Measurements from ENCODE around the gene MRTO4.
A peak's percentile ranks its signal among the peaks of the same experiment; 100 is the strongest.
"Not testable (repeated sequence)": the region's sequence is repeated elsewhere in the genome, so short reads cannot be mapped to it uniquely, and the experiment has no call there.

The MRTO4 gene

DNA sequence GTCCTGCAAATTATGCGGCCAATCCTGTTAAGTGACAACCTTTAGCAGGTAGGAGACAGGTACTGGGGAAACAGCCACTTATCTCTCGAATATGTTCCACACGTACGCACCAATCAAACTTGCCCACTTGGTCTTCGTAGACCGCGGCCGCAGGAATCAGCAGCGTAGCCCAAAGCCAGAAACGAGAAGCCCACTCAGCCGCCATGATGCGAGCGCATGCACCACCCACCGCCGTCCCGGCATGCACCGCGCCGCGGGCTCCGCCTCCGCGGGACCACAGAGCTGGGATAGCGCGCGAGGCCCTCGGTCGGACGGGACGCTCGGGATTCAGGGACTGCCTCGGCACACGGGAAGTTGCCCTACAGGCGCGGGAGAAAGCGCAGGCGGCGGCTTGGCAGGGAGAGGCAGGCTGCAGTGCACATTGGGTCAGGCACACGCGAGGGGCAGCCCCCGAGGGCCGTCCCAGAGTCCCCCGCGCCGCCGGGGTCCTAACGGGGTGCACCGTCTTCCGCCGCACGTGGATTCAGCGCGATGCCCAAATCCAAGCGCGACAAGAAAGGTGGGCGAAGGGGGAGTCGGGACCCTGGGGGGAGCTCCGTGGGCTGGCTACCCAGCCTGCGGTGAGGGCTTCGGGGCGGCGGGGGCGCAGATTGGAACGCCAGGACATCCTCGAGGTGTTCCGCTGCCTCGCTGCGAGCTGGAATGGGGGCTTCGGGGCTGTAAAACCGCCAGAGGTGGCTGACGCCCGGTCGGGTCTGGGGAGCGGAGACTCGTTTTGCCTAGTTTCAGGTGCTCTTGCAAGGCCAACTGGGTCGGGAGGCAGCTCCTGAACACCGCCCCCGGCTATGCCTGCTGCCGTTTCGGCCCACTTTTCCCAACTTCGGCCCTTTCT, at the start of gene MRTO4, which contains the start of gene EMC1:
MRTO4 (plus strand) TSS at position 501 of the 892 bp plus-strand sequence; CDS start at position 532, 31 bp downstream.
EMC1 (minus strand) TSS at position 220 of the 892 bp plus-strand sequence; CDS start at position 205, 15 bp downstream.
- DNase-seq = peak; percentile 95

DNA sequence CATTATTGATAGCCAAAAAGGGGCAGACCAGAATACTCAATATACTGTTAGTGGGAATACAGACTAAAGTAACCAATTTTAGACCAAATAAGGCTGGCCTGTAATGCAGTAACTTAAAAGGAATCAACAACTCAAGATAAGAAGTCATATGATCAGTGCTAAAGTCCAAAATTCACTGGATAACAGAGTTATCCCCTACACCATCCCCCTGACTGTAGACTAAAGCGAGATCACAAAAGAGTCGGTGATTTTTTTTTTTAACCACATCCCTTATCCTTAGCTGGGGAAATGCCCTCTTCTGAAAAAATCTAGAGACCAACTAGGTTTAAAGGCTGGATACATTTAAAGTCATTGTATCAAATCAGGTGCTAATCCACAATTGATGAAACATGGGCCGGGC, 49.2 kb upstream of the MRTO4 start:
- no peak for DNase-seq

DNA sequence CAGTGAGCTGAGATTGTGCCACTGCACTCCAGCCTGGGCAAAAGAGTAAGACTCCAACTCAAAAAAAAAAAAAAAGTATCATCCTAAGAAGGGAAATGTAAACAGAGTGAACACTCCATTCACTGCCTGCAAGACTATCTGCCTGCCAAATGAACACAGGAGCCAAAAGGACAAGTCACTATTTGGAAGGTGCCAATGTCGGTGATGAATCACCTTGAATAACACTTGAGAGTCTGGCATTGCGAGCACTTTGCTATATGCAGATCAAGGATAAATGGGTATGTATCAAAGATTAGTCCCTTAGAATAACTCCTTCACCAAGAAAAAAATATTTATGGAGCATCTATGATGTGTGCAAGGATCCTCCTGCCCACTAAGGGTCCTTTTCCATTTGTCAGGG, 48.2 kb upstream of the MRTO4 start:
- no peak for DNase-seq

DNA sequence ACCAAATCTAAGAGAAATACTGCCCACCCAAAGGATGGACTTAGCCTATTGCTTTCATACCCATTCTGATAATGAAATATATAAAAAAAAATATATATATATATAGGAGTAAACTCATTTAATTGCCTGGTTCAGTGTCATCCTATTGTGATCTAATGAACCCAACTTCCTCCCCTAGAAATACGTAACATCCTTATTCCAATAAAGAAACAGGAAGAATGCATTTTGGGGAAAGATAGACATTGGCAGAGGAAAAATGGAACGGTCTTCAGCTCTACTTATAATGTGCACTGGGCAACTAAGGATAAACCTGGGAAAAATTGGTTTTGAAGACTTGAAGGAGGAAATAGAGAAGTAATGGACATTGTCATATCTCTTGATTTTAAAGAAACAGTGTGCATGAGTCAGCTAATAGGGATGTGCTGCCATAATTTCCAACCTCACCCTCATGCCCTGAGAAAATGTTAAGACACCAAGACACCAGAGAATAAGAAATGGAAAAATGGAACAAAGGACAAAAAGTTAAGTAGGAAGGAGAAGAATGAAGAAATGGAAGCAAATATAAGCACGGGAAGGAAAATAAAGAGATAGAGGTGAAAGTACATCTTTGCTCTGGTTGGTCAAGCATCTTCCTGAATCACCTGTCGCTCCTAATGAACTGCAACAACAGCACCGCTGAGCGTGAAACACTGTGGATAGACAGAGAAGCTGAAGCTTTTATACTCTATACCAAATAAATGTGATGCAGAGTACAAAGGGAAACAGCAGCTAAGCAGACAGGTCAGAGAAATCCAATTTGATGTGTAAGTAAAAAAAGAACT, 46.9 kb upstream of the MRTO4 start:
- no peak for DNase-seq

DNA sequence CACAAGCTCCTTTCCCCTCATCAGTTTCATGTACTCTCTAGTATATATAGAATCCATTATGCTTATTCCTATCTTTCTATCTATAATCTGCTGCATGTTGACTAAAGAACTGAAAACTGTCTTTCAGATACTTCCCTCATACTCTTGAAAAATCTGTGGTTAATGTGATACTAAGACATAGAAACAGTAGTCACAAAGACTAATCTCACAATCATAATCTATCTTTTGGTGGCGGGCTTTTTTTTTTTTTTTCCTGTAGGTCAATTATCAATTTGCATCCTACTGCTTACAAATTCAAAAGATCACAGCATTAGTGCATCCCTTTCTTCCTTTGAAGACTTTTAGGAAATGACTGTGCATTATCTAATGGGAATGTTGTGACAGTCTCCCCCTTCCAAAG, 46.2 kb upstream of the MRTO4 start:
- DNase-seq = no peak

DNA sequence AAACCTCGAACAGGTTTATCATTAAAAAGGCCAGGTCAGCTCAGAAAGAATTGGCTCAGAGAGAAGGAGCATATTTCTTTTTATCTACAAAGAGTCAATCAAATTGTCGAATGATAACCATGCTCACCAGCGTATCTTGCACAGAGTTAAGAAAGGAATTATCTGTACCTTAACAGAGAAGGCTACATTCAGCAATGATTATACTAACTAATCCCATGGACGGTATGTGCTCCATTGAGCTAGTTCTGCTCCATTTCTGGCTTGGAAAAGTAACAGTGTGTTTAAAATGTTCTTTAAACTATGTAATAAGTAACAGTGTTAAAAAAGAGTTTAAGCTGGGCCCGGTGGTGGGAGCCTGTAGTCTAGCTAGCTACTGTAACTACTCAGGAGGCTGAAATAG, 45.8 kb upstream of the MRTO4 start:
- no peak for DNase-seq

DNA sequence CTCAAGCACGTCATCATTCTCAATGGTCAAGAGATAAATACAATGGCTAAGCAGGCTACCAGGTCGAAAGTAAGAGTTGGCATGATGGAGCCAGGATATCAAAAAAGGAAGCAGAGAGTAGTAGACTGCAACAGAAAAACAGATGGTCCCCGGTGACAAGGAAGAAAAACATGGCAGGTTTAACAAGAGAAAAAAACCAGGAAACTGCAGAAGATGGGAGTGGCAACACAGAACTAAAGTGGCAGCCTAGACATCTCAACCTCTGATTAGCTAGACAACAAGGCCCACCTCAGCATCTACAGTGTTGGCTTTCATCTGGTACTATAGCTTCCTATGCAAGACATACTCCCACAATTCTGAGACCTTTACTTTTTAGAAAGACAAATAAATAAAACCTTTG, 44.7 kb upstream of the MRTO4 start:
- no peak for DNase-seq

DNA sequence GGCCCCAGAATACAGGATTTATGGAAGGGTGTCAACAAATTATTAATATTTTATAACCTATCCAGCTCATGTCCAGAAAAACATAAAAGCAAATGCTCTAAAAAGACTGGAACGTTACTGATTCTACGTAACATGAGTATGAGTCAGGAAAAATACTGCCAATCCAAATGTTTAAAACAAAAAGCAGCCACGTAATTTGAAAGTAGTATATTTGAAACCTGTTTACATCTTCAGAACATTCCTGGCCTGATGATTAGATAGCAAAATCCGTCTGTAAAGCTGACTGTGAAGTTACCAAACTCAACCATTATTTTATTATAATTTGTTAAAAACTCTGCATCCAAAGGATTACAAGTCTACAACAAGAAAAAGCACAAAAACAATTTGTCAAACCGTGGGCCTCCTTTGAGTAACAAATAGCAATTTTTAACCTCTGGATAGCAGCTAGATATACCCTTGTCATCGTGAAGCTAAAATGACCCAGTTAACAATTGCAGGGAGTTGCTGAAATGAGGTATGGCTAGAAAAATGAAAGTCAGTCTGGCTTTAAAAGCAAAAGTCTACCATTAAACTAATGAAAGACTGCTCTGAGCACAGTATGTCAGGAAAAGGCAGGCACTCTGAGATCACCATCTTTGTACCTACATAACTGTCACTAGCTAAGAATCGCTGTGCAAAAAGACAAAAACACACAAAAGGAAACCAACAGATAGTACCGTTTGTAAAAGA, 42.7 kb upstream of the MRTO4 start:
- DNase-seq = no peak

DNA sequence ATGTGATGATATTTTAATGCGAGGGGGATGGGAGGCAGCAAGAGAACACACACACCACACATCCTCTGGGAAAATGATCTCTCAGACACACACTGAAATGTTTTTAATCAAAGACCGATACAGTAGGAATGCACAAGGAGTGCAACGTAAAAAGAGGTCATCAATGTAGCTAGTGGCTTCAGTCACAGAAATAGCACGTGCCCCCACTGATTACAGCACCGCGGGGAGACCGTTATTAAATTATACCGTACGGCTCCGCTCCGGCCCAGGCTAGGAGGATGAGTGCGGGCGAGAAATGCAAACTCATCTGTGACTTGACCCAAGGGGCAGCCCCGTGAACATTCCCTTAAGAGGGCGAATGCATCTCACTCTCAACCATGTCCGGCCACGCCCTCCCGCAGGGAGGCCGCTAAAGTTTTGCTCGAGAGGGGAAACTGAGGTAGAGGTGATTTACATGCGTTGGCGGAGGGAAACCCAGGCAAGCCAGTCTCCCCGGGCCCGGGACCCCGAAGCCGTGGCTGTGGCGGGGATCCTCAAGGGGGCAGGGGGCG, 42.1 kb upstream of the MRTO4 start:
- DNase-seq = peak; percentile 73 to 74

DNA sequence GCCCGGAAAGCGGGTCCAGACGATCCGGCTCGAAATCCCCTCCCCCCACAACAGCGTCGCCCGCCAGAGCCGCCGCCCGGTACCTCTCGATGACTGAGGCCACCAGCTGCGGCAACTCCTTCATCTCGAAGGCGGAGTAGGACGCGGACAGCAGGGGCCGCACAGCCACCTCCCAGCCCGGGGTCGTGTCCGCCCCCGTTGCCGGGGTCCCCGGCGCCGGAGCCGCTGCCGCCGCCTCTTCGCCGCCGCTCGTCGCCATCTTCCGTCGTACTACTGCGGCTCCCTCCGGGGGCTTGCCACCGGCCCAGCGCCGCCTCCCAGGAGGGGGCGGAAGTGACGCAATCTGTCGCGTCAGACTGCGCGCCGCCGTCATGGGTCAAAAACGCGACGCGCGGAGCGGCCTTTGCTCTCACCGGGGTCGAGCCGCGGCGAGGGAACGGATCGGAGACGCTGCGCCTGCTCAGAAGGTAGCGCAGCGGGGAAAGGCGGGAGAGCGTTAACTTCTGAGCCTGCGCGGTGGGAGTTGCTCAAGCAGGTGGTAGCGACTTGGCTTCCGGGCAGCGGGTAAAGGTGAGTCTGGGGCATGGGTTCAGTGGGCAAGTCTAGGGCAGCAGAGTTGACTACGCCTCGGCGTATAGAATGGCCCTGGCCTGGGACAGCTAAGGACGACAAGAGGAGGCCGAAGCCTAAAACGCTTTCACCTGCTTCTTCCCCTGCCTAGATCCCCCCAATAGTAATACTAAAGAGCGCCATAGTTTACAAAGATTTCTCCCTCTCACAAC, 41.4 kb upstream of the MRTO4 start, which contains the start of gene UBR4:
UBR4 (minus strand) TSS at position 277 of the 782 bp plus-strand sequence; CDS start at position 259, 18 bp downstream.
- DNase-seq = peak; percentile 97 to 98

DNA sequence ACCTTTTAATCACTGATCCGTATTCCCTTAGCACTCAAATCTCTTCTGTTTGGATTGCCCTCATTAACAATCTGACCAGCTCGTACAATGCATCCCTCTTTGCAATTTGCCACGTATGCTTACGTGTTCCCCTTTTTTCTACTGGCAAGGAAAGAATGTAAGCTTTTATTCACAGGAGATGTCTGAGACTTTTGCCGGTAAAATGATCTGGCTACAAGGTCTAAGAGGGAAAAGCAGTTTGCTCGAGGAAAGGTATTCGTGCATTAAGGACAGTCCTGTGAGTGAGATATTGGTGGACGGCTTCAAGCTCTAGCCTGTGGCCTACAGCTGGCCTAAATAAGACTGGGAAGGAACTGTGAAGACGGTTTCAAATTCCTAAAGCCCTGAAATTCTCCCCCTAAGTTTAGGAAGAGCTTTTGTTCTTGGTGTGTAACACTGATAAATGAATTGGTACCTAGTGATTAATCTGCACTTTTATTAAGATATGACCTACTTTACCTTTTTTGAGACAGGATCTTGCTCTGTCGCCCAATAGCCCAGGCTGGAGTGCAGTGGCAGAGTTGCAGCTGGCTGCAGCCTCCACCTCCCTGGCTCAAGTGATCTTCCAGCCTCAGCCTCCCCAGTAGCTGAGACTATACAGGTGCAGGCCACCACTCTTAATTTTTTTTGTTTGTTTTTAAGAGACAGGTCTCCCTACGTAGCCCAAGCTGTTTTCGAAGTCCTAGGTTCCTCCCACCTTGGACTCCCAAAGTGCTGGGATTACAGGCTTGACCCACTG, 40.6 kb upstream of the MRTO4 start:
- DNase-seq = no peak

DNA sequence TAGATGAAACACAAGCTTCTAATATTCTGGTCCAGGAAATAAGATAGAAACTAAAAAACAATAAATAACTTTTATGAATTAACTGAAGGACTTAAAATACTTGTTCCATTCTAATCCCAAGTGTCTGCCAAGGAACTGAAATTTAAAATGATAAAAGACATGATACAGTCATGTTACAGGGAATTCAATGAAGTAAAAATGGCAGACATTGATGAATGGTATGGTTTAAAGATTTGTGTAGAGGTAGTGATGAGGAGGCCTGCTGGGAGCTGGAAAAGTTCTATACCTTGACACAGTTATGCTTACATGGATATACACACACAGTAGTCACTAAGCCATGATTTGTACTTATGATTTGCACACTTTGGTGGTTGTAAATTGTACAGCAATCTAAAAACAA, 39.4 kb upstream of the MRTO4 start:
- no peak for DNase-seq

DNA sequence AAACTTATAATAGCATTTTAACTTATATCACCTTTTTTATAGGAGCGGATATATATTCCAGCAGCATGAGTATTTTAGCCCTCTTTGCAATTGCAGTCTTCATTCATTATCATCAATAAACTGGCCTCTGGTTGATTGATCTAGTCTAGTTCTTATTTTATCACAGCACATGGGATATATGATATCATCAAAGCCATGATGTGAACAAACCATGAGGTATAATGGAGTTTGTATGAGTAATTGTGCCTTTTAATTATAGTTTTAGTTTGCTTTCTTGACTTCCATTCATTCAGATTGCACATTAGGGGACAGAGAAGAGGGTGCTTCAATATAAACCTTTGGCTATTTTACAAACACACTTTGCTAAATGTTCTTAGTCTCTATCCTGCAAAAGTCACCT, 38.0 kb upstream of the MRTO4 start:
- no peak for DNase-seq

DNA sequence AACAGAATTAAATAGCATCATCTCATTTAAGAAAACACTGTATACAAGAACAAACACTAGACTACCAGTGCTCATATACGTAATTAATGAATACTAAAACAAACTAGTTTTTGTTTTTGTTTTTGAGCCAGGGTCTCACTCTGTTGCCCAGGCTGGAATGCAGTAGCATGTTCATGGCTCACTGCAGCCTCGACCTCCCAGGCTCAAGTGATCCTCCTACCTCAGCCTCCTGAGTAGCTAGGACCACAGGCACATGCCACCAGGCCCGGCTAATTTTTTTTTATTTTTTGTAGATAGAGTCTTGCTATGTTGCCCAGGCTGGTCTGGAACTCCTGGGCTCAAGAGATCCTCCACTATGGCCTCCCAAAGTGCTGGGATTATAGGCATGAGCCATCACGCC, 35.0 kb upstream of the MRTO4 start:
- not testable (repeated sequence) for DNase-seq

DNA sequence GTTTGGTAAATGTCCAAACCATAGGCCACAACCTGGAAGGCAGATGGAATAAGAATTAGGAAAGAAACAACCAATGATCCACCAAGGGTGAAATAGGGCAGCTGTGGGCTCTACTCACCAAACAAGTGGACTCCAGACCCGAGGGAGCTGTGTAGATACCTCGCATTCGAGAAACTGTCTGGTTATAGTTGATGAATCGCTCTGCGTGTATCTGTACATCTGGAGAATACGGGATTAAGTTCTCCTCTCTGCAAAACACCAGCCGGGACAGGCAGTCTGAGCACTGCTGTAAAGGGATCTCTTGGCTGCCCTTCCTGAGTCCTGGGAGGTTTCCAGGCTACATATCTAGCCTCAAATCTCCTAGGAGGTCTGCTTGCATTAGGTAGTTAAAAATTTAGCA, 32.2 kb upstream of the MRTO4 start:
- no peak for DNase-seq

DNA sequence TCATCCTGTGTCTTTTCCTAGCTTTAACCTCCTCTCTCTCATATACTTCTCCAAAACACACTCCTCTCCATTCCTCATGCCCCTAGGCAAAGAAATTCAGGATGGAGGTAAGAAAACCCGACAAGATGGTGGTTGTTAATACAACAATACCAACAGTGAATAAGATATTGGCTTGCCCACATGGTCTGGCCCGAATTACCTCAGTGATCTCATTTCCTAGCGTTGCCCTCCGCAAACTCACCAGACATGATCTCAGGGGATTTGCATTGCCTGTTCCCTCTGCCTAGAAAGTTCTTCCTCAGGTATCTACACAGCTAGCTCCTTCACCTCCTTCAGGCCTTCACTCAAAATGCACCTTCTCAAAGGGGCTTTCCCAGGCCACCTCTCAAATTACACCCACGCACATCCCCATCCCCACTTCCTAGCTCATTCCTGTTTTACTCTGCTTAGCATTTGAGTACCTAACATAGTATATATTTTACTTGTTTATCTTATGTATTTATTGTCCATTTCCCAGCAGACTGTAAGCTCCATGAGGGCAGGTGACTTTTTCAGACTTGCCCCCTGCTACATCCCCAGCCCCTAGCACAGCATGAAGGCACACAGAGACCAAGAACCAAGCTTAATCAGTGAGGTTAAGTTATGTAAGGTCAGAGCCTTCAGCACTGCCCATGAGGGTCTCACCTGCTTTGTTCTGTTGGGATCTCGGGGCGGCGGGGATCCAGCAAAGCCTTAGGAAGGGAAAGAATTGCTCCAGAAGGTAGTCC, 31.3 kb upstream of the MRTO4 start:
- DNase-seq = no peak

DNA sequence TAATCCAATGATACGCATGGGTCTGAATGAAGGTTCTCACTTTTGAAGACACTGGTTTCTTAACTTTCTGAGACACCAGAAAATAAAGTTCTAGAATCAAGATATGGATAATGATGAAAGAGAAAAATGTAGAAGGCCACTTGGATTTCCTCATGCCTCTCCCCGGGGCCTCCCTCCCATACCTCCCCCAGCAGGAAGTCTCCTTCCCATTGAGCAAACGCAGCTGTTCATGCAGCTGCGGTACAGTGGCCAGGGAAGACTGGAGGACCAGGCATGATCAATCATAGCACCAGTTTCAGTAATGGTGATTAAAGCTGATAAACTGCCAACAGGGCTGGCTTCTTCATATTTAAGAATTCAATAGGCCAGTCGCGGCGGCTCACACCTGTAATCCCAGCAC, 30.6 kb upstream of the MRTO4 start:
- DNase-seq = no peak

DNA sequence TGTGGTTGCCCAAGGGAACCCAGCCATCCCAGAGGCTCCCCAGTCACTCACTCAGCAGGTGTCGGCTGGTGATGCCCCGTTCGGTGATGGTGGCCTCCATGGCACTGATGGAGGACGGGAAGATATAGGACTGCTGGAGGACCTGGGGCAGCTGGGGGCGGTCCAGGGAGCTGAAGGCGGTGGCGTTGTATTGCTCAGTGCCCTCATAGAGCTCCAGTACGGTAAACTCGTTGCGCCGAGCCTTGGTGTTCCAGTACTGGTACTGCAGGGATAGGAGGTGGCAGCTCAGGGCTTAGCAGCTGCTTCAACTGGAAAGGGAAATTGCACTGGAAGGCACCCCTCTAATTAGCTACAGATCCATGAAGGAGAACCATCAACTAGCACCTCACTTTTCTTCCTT, 29.0 kb upstream of the MRTO4 start:
- no peak for DNase-seq

DNA sequence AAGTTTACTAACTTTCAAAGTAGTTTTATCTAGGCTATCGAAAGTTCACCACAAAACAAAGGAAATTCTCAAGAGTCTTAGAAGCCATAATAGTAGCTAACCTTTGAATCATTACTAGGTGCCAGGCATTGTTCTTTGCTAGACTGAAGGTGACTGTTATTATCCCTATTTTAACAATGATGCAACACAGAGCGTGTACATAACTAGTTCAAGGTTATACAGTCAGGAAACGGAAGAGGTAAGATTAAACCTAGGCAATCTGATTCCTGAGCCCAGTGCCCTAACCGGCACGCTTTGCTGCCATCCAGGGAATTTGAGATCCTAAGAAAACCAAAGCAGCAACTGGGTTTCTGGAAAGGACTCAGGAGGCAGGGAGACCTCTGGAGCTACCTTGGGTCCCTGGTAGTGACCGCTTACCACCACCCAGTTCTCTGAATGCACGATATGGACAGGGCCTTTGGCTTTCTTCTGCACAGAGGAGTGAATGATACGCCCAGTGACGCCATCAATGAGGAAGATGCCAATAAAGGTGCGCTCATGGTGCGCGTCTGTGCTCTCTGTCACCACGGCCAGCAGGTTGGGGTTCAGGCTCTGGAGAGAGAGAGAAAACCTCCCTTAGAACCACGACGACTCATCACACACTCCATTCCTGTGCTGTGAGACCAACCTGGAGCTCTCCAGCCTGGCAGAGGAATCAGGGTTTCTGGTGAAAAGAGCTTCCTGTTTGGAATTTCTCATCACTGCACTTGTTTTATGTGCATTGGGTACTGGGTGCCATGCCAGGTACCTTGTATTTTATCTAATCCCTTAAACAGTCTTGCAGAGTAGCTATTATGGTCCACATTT, 28.4 kb upstream of the MRTO4 start:
- DNase-seq = no peak
